GM18951 (cell line): ENCODE measurements around the gene LAMB1.
"Not testable (repeated sequence)": the region's sequence is repeated elsewhere in the genome, so short reads cannot be mapped to it uniquely, and the experiment has no call there.

Experiments
- POLR2A ChIP-seq: IDR thresholded peaks from 4 replicates; pipeline ENCODE4 v1.6.1; 2011; ENCODE audit warnings: mild to moderate bottlenecking; ENCODE audit not compliant: insufficient read length, insufficient read depth; ENCODE audit errors: extremely low read depth
- in situ Hi-C: fragments of 300-500 bp; cut with MboI; formaldehyde crosslinking; loops from one replicate; pipeline ENCODE4 v1.12.0; 2022; ENCODE audit warnings: low sequenced_read_pairs, mixed read lengths, inconsistent platforms; ENCODE audit not compliant: unreplicated experiment

The LAMB1 gene

DNA sequence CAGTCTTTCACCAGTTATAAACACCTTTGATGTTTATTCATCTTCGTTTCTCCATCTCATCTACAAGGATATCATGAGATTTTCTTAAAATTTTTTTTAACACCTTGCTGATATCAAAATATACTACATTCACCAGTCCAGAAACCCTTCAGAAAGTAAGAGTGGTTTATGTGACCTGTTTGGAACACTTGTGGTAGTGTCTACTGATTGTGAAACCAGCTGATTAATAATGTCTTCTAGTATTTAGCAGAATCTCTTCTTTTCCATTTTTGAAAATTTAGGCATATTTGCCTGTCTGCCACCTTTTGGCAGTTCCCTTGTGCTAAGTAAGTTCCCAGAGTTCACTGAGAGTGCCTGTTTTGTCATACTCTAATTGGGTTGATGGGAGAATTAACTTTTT is 93.5 kb downstream of the LAMB1 start:
- in situ Hi-C loops = no loop called here
- no peak for TF ChIP-seq POLR2A

DNA sequence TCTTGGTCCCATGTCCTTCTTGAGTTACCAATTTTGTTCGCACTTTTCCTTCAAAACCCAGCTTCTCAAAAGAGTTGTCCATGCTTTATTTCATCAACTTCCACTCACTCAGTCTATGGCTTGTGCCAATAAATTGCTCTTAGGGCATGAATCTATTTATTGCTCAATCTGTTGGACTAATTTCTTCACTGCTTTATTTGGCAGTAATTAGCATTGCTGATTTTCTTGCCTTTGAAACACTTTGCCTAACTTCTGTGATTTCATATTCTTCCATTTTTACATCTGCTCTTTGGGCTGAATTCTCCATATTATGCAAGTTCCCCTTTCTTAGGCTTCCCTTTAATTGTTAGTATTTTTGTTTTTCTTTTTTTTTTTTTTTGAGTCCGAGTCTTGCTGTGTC is 95.2 kb downstream of the LAMB1 start:
- in situ Hi-C loops = no loop called here
- no peak for TF ChIP-seq POLR2A

DNA sequence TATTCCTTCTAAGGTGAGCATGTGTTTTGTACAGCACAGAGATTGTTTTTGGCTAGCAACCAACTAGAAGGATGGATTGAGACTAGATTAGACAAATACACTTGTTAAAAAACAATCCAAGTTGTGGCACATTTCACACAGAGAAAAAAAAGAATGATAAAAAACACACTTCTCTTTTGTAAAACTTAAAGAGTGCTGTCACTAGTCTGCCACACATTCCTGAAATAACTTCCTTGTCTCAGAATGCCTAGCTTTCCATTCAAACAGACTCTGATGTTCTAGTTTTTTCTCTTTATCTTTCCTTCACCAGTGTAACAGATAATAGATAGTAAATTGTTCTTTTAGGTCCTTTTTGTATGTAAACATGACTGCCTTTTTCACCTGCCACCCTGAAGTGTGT is 100.6 kb downstream of the LAMB1 start:
- no peak for TF ChIP-seq POLR2A
- in situ Hi-C loops = no loop called here

DNA sequence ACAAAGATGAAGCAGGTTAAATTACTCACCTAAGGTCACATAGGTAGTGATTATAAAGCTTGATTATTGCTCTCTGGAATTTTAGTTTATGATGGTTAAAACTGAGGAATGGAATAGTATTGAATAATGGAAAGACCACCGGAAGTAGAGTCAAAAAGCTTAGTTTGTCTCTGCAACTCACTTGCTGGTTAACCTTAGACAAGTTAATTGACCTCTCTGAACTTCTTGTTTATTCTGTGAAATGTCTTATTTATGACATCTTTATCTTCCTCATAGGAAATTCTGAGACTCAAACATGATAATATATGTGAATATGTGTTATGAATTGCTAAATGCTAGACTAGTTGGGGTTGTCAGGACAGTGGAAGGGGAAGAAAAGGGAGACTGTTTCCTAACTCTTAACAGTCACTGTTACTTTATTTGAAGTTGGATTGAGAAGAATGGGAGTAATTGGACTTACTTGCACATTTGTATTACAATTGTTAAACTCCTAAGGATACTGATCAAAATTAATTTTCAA is 102.4 kb downstream of the LAMB1 start:
- TF ChIP-seq POLR2A = no peak
- in situ Hi-C loops = no loop called here

DNA sequence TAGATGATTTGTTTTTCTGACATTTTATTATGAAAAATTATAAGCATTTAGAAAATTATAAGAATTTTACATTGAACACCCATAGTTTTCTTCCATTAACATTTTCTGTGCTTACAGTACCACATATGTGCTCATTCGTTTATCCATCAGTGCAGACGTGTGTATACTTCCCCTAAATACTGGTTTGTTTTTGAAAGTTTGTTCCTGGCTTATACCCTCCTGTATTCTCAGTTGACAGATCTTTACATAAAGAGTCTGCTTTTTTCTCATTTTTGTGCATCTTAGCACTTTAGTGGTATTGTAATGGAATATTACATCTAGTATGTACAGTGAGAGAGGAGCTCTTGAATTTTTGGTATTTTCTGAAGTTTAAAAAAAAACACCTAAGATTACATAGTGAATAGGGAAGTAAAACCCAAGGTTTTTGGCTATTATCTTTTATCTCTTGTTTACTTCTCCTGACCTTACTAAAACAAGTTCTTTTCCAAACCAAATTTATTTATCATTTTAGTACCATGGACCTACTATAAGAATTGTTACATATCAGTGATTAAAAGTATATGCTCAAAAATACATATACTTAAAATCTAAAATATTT is 103.9 kb downstream of the LAMB1 start:
- no peak for TF ChIP-seq POLR2A
- in situ Hi-C loops = no loop called here

DNA sequence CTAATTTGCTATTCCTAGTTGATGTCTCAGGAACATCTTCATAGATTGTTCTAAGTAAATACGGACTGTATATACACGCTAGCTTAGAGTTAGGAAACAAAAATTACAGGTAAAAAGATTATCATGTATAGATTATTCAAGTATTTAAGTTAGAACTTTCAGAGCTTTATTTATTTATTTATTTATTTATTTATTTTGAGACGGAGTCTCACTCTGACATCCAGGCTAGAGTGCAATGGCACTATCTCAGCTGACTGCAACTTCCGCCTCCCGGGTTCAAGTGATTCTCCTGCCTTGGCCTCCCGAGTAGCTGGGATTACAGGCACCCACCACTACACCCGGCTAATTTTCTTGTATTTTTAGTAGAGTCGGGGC is 110.6 kb downstream of the LAMB1 start:
- in situ Hi-C loops = not testable (repeated sequence)

DNA sequence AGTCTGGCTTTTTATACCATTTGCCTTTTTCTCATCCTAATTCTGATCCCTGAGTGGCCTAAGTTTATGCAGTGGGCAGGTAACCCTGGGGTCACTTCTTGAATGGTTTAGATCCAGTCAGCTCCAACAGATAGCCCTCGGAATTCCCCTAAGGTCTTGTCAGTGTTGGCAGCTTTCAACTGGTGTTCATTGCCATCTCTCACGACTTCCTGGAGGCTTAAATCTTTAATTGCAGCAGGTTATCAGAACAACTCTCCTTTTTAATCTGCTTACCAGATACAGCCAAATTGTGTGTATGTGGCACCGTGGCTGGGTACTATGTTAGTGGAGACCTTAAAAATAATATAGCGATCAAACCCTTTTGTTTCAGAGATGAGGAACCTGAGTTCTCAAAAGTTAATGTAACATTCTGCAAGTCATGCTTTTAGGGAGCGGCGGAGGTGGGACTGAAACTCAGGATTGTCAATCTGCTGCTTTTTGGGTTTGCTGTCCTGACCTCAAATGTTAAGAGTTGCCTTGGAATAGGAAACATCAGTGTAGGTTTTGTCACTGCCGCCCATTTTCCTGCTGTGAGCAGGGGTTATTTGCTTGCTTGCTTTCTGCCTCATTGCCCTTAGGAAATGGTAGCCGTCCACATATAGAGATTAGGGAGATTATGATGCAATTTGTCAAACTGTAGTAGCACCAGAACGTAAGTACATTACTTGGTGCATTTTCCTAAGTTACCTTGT is 111.2 kb downstream of the LAMB1 start:
- in situ Hi-C loops = no loop called here
- no peak for TF ChIP-seq POLR2A

DNA sequence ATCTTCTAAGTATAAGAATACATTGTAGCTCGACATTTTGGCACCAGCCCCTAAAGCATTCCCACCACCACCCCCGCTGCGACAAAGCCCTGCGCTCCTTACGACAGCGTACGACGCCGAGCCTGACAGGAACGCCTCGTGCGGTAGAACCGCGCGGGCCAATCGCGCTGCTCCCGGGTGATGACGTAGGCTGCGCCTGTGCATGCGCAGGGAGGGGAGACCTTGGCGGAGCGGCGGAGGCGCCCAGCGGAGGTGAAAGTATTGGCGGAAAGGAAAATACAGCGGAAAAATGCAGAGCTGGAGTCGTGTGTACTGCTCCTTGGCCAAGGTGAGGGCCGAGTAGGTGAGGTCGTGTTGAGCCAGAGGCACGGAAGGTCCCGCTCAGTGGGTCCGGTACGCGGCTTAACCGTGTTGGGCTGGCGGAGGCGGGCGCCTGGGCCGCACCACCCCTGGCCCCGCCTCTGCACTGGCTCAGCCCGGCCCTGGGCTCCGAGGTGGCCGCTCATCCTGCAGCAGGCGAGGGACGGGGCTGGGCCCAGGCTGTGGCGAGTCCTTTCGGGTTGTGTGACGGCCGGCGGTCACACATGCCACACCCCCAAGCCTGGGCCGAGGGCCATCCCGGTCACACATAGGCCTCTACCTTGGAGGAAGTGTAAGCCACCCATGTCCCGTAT is 111.9 kb downstream of the LAMB1 start, which contains the start of gene DLD:
TSS of gene DLD (plus strand) at position 222 of the 674 bp plus-strand sequence. CDS start at position 290, 68 bp downstream.
- in situ Hi-C loops = no loop called here
- peak; percentile 86 for TF ChIP-seq POLR2A

DNA sequence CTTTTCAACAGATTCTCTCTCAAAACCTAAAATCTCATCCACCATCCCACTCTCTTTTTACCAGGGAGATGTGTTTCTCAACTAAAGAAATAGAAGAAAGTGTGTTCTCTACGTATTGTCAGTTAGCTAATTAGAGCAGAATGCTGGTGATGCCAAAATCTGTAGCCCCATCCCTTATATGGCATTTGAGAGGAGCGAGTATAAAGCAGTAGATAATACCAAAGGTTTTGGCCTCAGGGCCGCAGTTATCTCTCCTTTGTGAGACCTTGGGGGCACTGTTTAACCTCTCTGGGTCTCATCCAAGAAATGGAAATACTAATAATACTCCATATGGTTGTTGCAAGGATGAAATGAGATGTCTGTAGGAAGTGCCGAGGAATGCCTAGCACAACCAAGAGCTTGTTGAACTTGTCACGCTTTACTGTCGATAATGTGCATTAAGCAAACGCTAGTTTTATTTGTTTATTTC is 112.4 kb downstream of the LAMB1 start:
- no peak for TF ChIP-seq POLR2A
- in situ Hi-C loops = no loop called here

DNA sequence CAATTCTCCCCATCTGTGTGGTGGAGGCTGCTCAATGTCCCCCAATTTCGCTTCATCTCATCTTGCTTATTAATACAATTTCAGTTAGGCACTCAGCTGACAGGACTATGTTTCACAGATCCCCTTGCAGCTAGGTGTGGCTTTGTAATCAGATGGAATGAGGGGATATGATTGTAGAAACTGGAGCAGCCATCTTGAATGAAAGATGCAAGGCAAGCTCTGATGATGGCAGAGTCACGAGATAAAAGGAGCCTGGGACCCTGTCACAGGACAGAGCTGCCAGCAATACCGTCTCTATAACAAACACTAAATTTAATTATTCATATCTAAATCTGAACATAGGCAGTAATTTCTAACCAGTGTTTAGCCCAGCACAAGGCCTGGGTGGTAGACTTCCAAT is 113.0 kb downstream of the LAMB1 start:
- TF ChIP-seq POLR2A = no peak
- in situ Hi-C loops = no loop called here

DNA sequence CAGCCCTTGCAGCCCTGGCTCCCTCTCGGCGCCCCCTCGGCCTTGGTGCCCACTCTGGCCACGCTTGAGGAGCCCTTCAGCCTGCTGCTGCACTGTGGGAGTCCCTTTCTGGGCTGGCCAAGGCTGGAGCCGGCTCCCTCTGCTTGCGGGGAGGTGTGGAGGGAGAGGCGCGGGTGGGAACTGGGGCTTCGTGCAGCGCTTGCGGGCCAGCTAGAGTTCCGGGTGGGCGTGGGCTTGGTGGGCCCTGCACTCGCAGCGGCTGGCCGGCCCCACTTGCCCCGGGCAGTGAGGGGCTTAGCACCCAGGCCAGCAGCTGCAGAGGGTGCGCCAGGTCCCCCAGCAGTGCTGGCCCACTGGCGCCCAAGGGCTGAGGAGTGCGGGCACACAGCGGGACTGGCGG is 115.1 kb downstream of the LAMB1 start:
- in situ Hi-C loops = not testable (repeated sequence)

DNA sequence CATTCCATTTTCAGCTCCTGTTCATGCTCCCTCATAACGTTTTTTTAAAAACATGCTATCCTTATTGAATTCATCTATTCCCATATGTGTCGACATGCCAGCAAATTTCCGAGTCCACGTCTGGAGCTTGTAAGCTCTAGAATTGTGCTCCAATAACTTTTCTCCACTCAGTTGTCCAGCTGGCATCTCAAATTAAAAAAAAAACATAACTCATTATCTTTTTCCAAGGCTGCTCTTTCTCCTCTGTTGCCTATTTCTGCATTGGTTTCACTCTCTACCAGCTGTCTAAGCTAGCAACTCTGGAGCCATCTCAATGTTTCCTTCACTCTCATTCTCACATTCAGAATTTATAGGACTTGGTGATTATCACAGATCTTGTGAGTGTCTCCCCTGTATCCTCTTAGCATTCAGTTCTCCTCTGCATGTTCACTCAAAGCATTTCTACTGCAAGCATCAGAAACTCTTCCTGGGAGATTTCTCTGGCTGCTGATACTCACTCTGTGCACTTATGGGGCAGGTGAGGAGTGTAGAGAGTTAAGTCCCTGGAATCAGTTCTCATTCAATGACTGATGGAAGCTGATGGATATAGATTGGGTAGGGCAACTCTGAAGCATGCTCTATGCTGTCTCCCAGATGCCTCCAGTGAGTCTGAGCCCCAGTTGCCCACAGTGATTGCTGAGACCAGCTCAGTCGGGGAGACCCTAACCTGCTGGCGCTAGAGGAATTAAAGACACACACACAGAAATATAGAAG is 118.7 kb downstream of the LAMB1 start:
- in situ Hi-C loops = no loop called here
- TF ChIP-seq POLR2A = no peak

DNA sequence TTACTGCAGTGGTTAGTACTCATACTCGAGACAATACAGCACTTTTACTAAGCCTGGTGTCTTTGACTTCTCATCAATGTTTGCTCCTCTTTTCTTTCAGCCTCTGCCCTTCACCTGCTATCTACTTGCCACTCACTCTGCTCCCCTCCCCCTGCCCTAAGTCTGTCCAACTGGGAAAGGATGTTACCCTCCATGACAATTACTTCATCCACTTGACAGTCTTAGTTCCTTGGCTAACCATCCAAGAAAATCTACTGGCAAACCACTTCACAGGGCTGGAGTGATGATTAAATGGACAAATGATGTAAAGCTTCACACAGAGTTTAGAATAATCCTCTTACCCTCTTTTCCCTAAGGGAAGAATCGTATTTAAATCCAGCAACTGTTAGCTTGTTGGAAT is 120.2 kb downstream of the LAMB1 start:
- in situ Hi-C loops = no loop called here
- no peak for TF ChIP-seq POLR2A
